ENCODE data around the gene KCNN3. TPM values are rescaled to one million over a fixed set of nuclear protein-coding genes. Genes with fewer than 3 reads are reported as not detected.

Gene KCNN3
- total RNA-seq, 1 donor from 2014 or later, result 4.3 TPM

- no peak overlapping the region for H3K4me3 ChIP-seq
- H3K4me2 ChIP-seq, result no peak overlapping the region
- H3K4me3 Mint-ChIP-seq, result no peak overlapping the region
- H3K9ac ChIP-seq, result no peak overlapping the region
- no peak overlapping the region for H3K27ac Mint-ChIP-seq
- no peaks in the 10 kb centered on the region for H3K79me2 ChIP-seq (ENCODE audit: low read depth)
- H3K9me3 Mint-ChIP-seq, result no peaks in the 10 kb centered on the region
- TF ChIP-seq EZH2phosphoT487 (IDR thresholded peaks at IDR 0.05), result no peak
- no peak for TF ChIP-seq EZH2 (IDR thresholded peaks at IDR 0.05)
- no peak for TF ChIP-seq CTCF (IDR thresholded peaks at IDR 0.05)
- no peaks in the 10 kb centered on the region for H3K36me3 Mint-ChIP-seq
- H3K36me3 ChIP-seq, result no peaks in the 10 kb centered on the region
- peaks cover 8% of the 10 kb centered on the region for H3K27me3 Mint-ChIP-seq (ENCODE audit: insufficient read depth, low read depth)
- no peaks in the 10 kb centered on the region for H3K9me3 ChIP-seq (ENCODE audit: low read depth)
- H3K27ac ChIP-seq, result no peak overlapping the region
- H3K27me3 ChIP-seq, result no peaks in the 10 kb centered on the region
- H4K20me1 ChIP-seq (ENCODE audit: low read depth), result no peaks in the 10 kb centered on the region
- peaks cover 5% of the 10 kb centered on the region for H3K4me1 Mint-ChIP-seq
- H3K4me1 ChIP-seq, result peaks cover 9% of the 10 kb centered on the region
- H3F3A ChIP-seq (ENCODE audit: low read depth), result peaks cover 4% of the 10 kb centered on the region
- no peak for DNase-seq (ENCODE audit: low spot score)
- no peak overlapping the region for H2AFZ ChIP-seq (replicated peaks)
Measured at GRCh38 chr1:154797175-154797574, 72.9 kb downstream of the KCNN3 start.

GRCh38 chr1:154796303-154796892 lies 73.7 kb downstream of the KCNN3 start:
- Histone ChIP-seq H3K27me3 (no peaks in the 10 kb centered on the region), H3K27ac (no peak overlapping the region), H3K4me3 (no peak overlapping the region), H3K79me2 (ENCODE audit: low read depth) (no peaks in the 10 kb centered on the region), H3K36me3 (no peaks in the 10 kb centered on the region), H4K20me1 (ENCODE audit: low read depth) (no peaks in the 10 kb centered on the region), H3K9ac (no peak overlapping the region), H3F3A (ENCODE audit: low read depth) (peaks cover 4% of the 10 kb centered on the region), H3K9me3 (ENCODE audit: low read depth) (no peaks in the 10 kb centered on the region), H2AFZ (replicated peaks) (no peak overlapping the region), H3K4me1 (peaks cover 9% of the 10 kb centered on the region), H3K4me2 (no peak overlapping the region)
- Mint-ChIP-seq H3K9me3 (no peaks in the 10 kb centered on the region), H3K4me3 (no peak overlapping the region), H3K4me1 (peaks cover 5% of the 10 kb centered on the region), H3K36me3 (no peaks in the 10 kb centered on the region), H3K27me3 (ENCODE audit: insufficient read depth, low read depth) (peaks cover 13% of the 10 kb centered on the region), H3K27ac (no peak overlapping the region)
- no peak for DNase-seq (ENCODE audit: low spot score)
- TF ChIP-seq EZH2 (IDR thresholded peaks at IDR 0.05) (no peak), EZH2phosphoT487 (IDR thresholded peaks at IDR 0.05) (no peak), CTCF (IDR thresholded peaks at IDR 0.05) (no peak)

GRCh38 chr1:154794608-154795007 lies 75.5 kb downstream of the KCNN3 start:
- Histone ChIP-seq H3K79me2 (ENCODE audit: low read depth) (no peaks in the 10 kb centered on the region), H4K20me1 (ENCODE audit: low read depth) (no peaks in the 10 kb centered on the region), H3K4me3 (no peak overlapping the region), H3K9me3 (ENCODE audit: low read depth) (no peaks in the 10 kb centered on the region), H3K4me1 (peaks cover 9% of the 10 kb centered on the region), H2AFZ (replicated peaks) (no peak overlapping the region), H3K36me3 (no peaks in the 10 kb centered on the region), H3K27me3 (no peaks in the 10 kb centered on the region), H3F3A (ENCODE audit: low read depth) (peaks cover 4% of the 10 kb centered on the region), H3K27ac (no peak overlapping the region), H3K9ac (no peak overlapping the region), H3K4me2 (no peak overlapping the region)
- Mint-ChIP-seq H3K36me3 (no peaks in the 10 kb centered on the region), H3K27ac (no peak overlapping the region), H3K27me3 (ENCODE audit: insufficient read depth, low read depth) (peaks cover 11% of the 10 kb centered on the region), H3K4me3 (no peak overlapping the region), H3K9me3 (no peaks in the 10 kb centered on the region), H3K4me1 (peaks cover 7% of the 10 kb centered on the region)
- TF ChIP-seq EZH2 (IDR thresholded peaks at IDR 0.05) (no peak), EZH2phosphoT487 (IDR thresholded peaks at IDR 0.05) (no peak), CTCF (IDR thresholded peaks at IDR 0.05) (no peak)
- DNase-seq (ENCODE audit: low spot score), result no peak
